HG02970 (cell line): ENCODE measurements around the gene TMEM11.

ENCODE experiments used
- ATAC-seq: cut with Tn5 transposase; IDR thresholded peaks from one replicate; pipeline ENCODE4 v1.9.1; 2021; ENCODE audit warnings: mild to moderate bottlenecking, moderate library complexity, moderate number of reproducible peaks; ENCODE audit not compliant: unreplicated experiment, low FRiP score

The TMEM11 gene

GRCh38 chr17:21186399-21187187 lies 27.4 kb downstream of the TMEM11 start:
- ATAC-seq: no peak

- no peak for ATAC-seq
Measured at GRCh38 chr17:21185061-21185460, 28.9 kb downstream of the TMEM11 start.

GRCh38 chr17:21184570-21184969 lies 29.4 kb downstream of the TMEM11 start:
- ATAC-seq: no peak

- no peak for ATAC-seq
Measured at GRCh38 chr17:21183468-21183867, 30.5 kb downstream of the TMEM11 start.

GRCh38 chr17:21177854-21178600 lies 35.9 kb downstream of the TMEM11 start:
- ATAC-seq: no peak

GRCh38 chr17:21177401-21177800 lies 36.6 kb downstream of the TMEM11 start:
- ATAC-seq: no peak

GRCh38 chr17:21176773-21177395 lies 37.1 kb downstream of the TMEM11 start:
- no peak for ATAC-seq

- ATAC-seq: no peak
Measured at GRCh38 chr17:21174713-21175112, 39.2 kb downstream of the TMEM11 start.

- no peak for ATAC-seq
Measured at GRCh38 chr17:21174186-21174585, 39.8 kb downstream of the TMEM11 start.

- ATAC-seq: no peak
Measured at GRCh38 chr17:21173543-21173942, 40.4 kb downstream of the TMEM11 start.

GRCh38 chr17:21172846-21173245 lies 41.1 kb downstream of the TMEM11 start:
- ATAC-seq: no peak

- no peak for ATAC-seq
Measured at GRCh38 chr17:21171970-21172510, 41.9 kb downstream of the TMEM11 start.

- no peak for ATAC-seq
Measured at GRCh38 chr17:21171309-21171922, 42.5 kb downstream of the TMEM11 start.

GRCh38 chr17:21170809-21171208 lies 43.2 kb downstream of the TMEM11 start:
- ATAC-seq: no peak

- ATAC-seq: no peak
Measured at GRCh38 chr17:21169496-21169895, 44.5 kb downstream of the TMEM11 start.

- ATAC-seq: no peak
Measured at GRCh38 chr17:21168555-21168865, 45.5 kb downstream of the TMEM11 start.

GRCh38 chr17:21167303-21167702 lies 46.7 kb downstream of the TMEM11 start:
- no peak for ATAC-seq

- no peak for ATAC-seq
Measured at GRCh38 chr17:21166595-21167210, 47.3 kb downstream of the TMEM11 start.

- no peak for ATAC-seq
Measured at GRCh38 chr17:21165922-21166594, 47.9 kb downstream of the TMEM11 start.

GRCh38 chr17:21164620-21165019 lies 49.3 kb downstream of the TMEM11 start:
- no peak for ATAC-seq
